H9 (cell line): ENCODE results near the gene SGMS2. TPM values are rescaled to one million over a fixed set of nuclear protein-coding genes. Genes with fewer than 3 reads are reported as not detected.

ENCODE experiments used
- DNase-seq: peaks from one replicate; pipeline ENCODE4 v3.0.0-alpha.2; 2017
- H2AFZ ChIP-seq: one replicate; pipeline ENCODE4 v1.6.1; 2013; ENCODE audit warnings: mild to moderate bottlenecking, low read length, control low read depth, moderate library complexity
- H2AK5ac ChIP-seq: 2 replicates; pipeline ENCODE4 v1.6.1; 2013; ENCODE audit warnings: low read length, control low read depth, mixed read lengths; ENCODE audit not compliant: insufficient read length
- H2BK120ac ChIP-seq: one replicate; pipeline ENCODE4 v1.6.1; 2013; ENCODE audit warnings: low read depth, mild to moderate bottlenecking, low read length, control low read depth, inconsistent platforms; ENCODE audit not compliant: poor library complexity, severe bottlenecking
- H2BK12ac ChIP-seq: 2 replicates; pipeline ENCODE4 v1.6.1; 2013; ENCODE audit warnings: low read length, control low read depth, mixed read lengths, low read depth; ENCODE audit not compliant: insufficient read length
- H2BK15ac ChIP-seq: 2 replicates; pipeline ENCODE4 v1.6.1; 2013; ENCODE audit warnings: low read depth, low read length, control low read depth
- H2BK20ac ChIP-seq: one replicate; pipeline ENCODE4 v1.6.1; 2013; ENCODE audit warnings: low read depth, mild to moderate bottlenecking, low read length, control low read depth, inconsistent platforms; ENCODE audit not compliant: poor library complexity, severe bottlenecking
- H2BK5ac ChIP-seq: 2 replicates; pipeline ENCODE4 v1.6.1; 2013; ENCODE audit warnings: low read length, control low read depth, mixed read lengths; ENCODE audit not compliant: insufficient read length
- H3K14ac ChIP-seq: 2 replicates; pipeline ENCODE4 v1.6.1; 2013; ENCODE audit warnings: low read length, control low read depth; ENCODE audit not compliant: insufficient read depth
- H3K18ac ChIP-seq: 2 replicates; pipeline ENCODE4 v1.6.1; 2013; ENCODE audit warnings: low read depth, mild to moderate bottlenecking, mixed read lengths, low read length, control low read depth; ENCODE audit not compliant: insufficient read length
- H3K23ac ChIP-seq: 2 replicates; pipeline ENCODE4 v1.6.1; 2013; ENCODE audit warnings: low read length, control low read depth, mixed read lengths, low read depth; ENCODE audit not compliant: insufficient read length
- H3K23me2 ChIP-seq: 2 replicates; pipeline ENCODE4 v1.6.1; 2013; ENCODE audit warnings: low read depth, mild to moderate bottlenecking, mixed read lengths, low read length, control low read depth; ENCODE audit not compliant: insufficient read length, poor library complexity, severe bottlenecking
- H3K27ac ChIP-seq: 2 replicates; pipeline ENCODE4 v1.5.1; 2013; ENCODE audit warnings: low read length, control low read depth, mixed read lengths, low read depth; ENCODE audit not compliant: insufficient read length
- H3K27me3 ChIP-seq: 2 replicates; pipeline ENCODE4 v1.6.1; 2013; ENCODE audit warnings: low read length, control low read depth, inconsistent platforms; ENCODE audit not compliant: insufficient read depth
- H3K4ac ChIP-seq: 2 replicates; pipeline ENCODE4 v1.6.1; 2013; ENCODE audit warnings: low read depth, mild to moderate bottlenecking, control low read depth, inconsistent platforms, low read length, moderate library complexity
- H3K4me1 ChIP-seq: 2 replicates; pipeline ENCODE4 v1.6.1; 2013; ENCODE audit warnings: low read length, control low read depth, inconsistent platforms; ENCODE audit not compliant: insufficient read depth
- H3K4me2 ChIP-seq: 2 replicates; pipeline ENCODE4 v1.6.1; 2013; ENCODE audit warnings: low read length, control low read depth, mixed read lengths; ENCODE audit not compliant: insufficient read length, insufficient read depth
- H3K56ac ChIP-seq: 2 replicates; pipeline ENCODE4 v1.6.1; 2013; ENCODE audit warnings: low read depth, mild to moderate bottlenecking, mixed read lengths, low read length, control low read depth; ENCODE audit not compliant: insufficient read length
- H3K79me1 ChIP-seq: 2 replicates; pipeline ENCODE4 v1.6.1; 2013; ENCODE audit warnings: low read depth, mild to moderate bottlenecking, moderate library complexity, low read length, control low read depth, inconsistent platforms; ENCODE audit not compliant: insufficient read depth, poor library complexity, severe bottlenecking
- H3K79me2 ChIP-seq: 2 replicates; pipeline ENCODE4 v1.6.1; 2013; ENCODE audit warnings: low read length, control low read depth, inconsistent platforms; ENCODE audit not compliant: insufficient read depth
- H3K9ac ChIP-seq: 2 replicates; pipeline ENCODE4 v1.6.1; 2013; ENCODE audit warnings: low read length, control low read depth, mixed read lengths; ENCODE audit not compliant: insufficient read length; ENCODE audit errors: extremely low read depth
- H3K9me3 ChIP-seq: one replicate; pipeline ENCODE4 v1.6.1; 2013; ENCODE audit warnings: low read depth, low read length, inconsistent platforms; ENCODE audit not compliant: control insufficient read depth
- H3T11ph ChIP-seq: one replicate; pipeline ENCODE4 v1.6.1; 2013; ENCODE audit warnings: mild to moderate bottlenecking, low read length, control low read depth, inconsistent platforms
- H4K20me1 ChIP-seq: one replicate; pipeline ENCODE4 v1.6.1; 2013; ENCODE audit not compliant: control insufficient read depth, insufficient read length, insufficient read depth
- H4K5ac ChIP-seq: 2 replicates; pipeline ENCODE4 v1.6.1; 2013; ENCODE audit warnings: low read depth, mild to moderate bottlenecking, mixed read lengths, low read length, control low read depth; ENCODE audit not compliant: insufficient read length
- H4K8ac ChIP-seq: replicated peaks from 2 replicates; pipeline ENCODE4 v1.6.1; 2013; ENCODE audit warnings: low read length, control low read depth, mixed read lengths, low read depth; ENCODE audit not compliant: insufficient read length
- H4K91ac ChIP-seq: 2 replicates; pipeline ENCODE4 v1.6.1; 2013; ENCODE audit warnings: low read depth, mild to moderate bottlenecking, moderate library complexity, mixed read lengths, low read length, control low read depth; ENCODE audit not compliant: insufficient read length
- H3K27ac Mint-ChIP-seq, 3 experiments: 2 replicates in 2 of 3; 3 replicates in 1 of 3; pipeline ENCODE4 v1.8.0; 2020 to 2021; ENCODE audit warnings: mixed read lengths in 3 of 3, mild to moderate bottlenecking in 1 of 3, moderate library complexity in 1 of 3
- H3K27me3 Mint-ChIP-seq: 2 replicates; pipeline ENCODE4 v1.8.0; 2021; ENCODE audit warnings: low read depth, mild to moderate bottlenecking, moderate library complexity, mixed read lengths
- H3K36me3 Mint-ChIP-seq, 3 experiments: 2 replicates in 2 of 3; 3 replicates in 1 of 3; pipeline ENCODE4 v1.8.0; 2020 to 2021; ENCODE audit warnings: low read depth in 3 of 3, mixed read lengths in 3 of 3; ENCODE audit not compliant: insufficient read depth in 1 of 3
- H3K4me1 Mint-ChIP-seq, 2 experiments: 2 replicates each; pipeline ENCODE4 v1.8.0; 2020; ENCODE audit warnings: mixed read lengths in 2 of 2
- H3K4me3 Mint-ChIP-seq, 2 experiments: 2 replicates in 1 of 2; 3 replicates in 1 of 2; pipeline ENCODE4 v1.8.0; 2020 to 2021; ENCODE audit warnings: mild to moderate bottlenecking in 2 of 2, mixed read lengths in 2 of 2, moderate library complexity in 1 of 2
- H3K9me3 Mint-ChIP-seq, 2 experiments: 2 replicates in 1 of 2; 3 replicates in 1 of 2; pipeline ENCODE4 v1.8.0; 2020; ENCODE audit warnings: mild to moderate bottlenecking in 2 of 2, mixed read lengths in 2 of 2, moderate library complexity in 1 of 2
- WGBS: extraction: QIAGEN DNeasy Blood & Tissue Kit; methylation state at CpG from one replicate; pipeline ENCODE4 v1.1.7; 2013; ENCODE audit warnings: missing lambda C conversion rate, low lambda C conversion rate, mixed read lengths; ENCODE audit not compliant: insufficient read length; ENCODE audit errors: extremely low coverage; 5-methylcytosine and 5-hydroxymethylcytosine counted together
- total RNA-seq: library from RNA; stranded (reverse); gene quantifications from 2 replicates; pipeline ENCODE4 v1.2.1, GENCODE V29; 2021
- TF ChIP-seq, protein P1 (sequence below): fragments of 200-600 bp; sonication (generic); conservative IDR thresholded peaks from 3 replicates; pipeline ENCODE4 v1.8.0; 2021; ENCODE audit warnings: antibody characterized with exemption, mild to moderate bottlenecking

The SGMS2 gene
- total RNA-seq, 1 experiment from 2014 or later = 9.7 TPM

DNA sequence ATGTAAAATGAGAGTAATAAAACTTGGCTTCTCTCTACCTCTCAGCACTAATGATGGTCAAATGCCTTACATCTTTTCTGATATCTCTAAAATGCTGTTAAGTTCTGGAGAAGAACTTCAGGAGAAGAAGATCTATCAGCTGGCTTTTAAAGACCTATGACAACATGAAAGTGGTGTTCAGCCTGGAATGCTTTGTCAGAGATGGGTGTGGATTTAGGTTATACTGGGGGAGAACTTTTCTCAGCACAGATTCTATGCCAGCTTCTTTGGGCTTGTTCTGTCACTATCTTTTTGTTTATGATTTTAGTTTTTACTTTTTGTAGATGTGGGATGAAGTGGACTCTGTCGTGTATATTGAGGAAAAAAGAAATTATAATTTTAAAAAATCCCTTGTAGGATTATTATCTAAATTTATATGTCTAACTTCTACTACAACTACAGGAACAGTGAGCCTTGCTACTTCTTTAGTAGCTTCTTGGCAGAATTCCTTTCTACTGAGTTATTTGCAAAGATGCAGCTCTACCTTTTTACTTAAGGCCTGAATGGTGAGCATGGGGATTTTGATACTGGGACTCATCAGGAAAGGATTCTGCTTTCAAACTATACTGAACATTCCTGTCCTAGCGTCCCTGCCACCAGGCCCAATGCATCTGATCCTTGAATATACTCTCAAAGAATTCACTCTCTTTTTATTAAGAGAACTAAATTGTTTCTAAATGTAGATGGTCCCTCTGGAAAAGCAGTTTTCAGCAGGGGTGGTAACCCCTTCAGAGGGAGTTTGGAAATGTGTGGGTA lies 126.2 kb downstream of the SGMS2 start:
- H3K79me1 ChIP-seq = no peaks in the 10 kb centered on the region
- H3K79me2 ChIP-seq = no peaks in the 10 kb centered on the region
- peaks cover 7 to 9% of the 10 kb centered on the region in 2 experiments for H3K9me3 Mint-ChIP-seq
- H3K27ac ChIP-seq = no peak overlapping the region
- H3K56ac ChIP-seq = no peak overlapping the region
- H3K18ac ChIP-seq = no peak overlapping the region
- H3K4me1 Mint-ChIP-seq = no peaks in the 10 kb centered on the region
- no peak overlapping the region for H2BK120ac ChIP-seq
- peaks cover 7 to 52% (median 34%) of the 10 kb centered on the region in 3 experiments; a peak in 6 of 7 replicates for H3K36me3 Mint-ChIP-seq
- TF ChIP-seq, protein P1, sequence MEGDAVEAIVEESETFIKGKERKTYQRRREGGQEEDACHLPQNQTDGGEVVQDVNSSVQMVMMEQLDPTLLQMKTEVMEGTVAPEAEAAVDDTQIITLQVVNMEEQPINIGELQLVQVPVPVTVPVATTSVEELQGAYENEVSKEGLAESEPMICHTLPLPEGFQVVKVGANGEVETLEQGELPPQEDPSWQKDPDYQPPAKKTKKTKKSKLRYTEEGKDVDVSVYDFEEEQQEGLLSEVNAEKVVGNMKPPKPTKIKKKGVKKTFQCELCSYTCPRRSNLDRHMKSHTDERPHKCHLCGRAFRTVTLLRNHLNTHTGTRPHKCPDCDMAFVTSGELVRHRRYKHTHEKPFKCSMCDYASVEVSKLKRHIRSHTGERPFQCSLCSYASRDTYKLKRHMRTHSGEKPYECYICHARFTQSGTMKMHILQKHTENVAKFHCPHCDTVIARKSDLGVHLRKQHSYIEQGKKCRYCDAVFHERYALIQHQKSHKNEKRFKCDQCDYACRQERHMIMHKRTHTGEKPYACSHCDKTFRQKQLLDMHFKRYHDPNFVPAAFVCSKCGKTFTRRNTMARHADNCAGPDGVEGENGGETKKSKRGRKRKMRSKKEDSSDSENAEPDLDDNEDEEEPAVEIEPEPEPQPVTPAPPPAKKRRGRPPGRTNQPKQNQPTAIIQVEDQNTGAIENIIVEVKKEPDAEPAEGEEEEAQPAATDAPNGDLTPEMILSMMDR = no peak
- no peak overlapping the region for H4K91ac ChIP-seq
- no peak overlapping the region for H2BK5ac ChIP-seq
- H3K23ac ChIP-seq = no peak overlapping the region
- WGBS = no CpG with 5 or more reads among the region's 2 CpGs
- no peaks in the 10 kb centered on the region for H4K20me1 ChIP-seq
- no peak overlapping the region for H3K4me2 ChIP-seq
- H2BK20ac ChIP-seq = no peak overlapping the region
- no peak overlapping the region for H2BK12ac ChIP-seq
- no peak overlapping the region for H2AK5ac ChIP-seq
- no peaks in the 10 kb centered on the region for H3K4me1 ChIP-seq
- no peak overlapping the region for H3T11ph ChIP-seq
- no peak overlapping the region for H3K27ac Mint-ChIP-seq
- no peak for DNase-seq
- H3K27me3 Mint-ChIP-seq = no peaks in the 10 kb centered on the region
- H3K23me2 ChIP-seq = no peaks in the 10 kb centered on the region
- no peak overlapping the region for H3K14ac ChIP-seq
- no peak overlapping the region for H3K4ac ChIP-seq
- H3K9me3 ChIP-seq = no peaks in the 10 kb centered on the region
- no peaks in the 10 kb centered on the region for H3K27me3 ChIP-seq
- H4K8ac ChIP-seq = no peak overlapping the region
- H4K5ac ChIP-seq = no peak overlapping the region
- no peak overlapping the region for H2BK15ac ChIP-seq
- H3K4me3 Mint-ChIP-seq = no peak overlapping the region
- H3K9ac ChIP-seq = no peak overlapping the region
- H2AFZ ChIP-seq = no peak overlapping the region
